ENCODE results near the gene TVP23A. TPM values are rescaled to one million over a fixed set of nuclear protein-coding genes. Genes with fewer than 3 reads are reported as not detected.

TVP23A gene
- polyA plus RNA-seq, 4 donors, result 0.73 to 1.5 TPM; not detected in 2

GRCh38 chr16:10822702-10823101, 4.1 kb upstream of the TVP23A start:
- 55 to 85% (median 66%) methylated on average over 7 of the region's 7 CpGs for WGBS, 3 donors
- DNase-seq (no peak), FAIRE-seq (no peak)
- H3K4me3 ChIP-seq (ENCODE audit: low read depth in 1 of 3, low read length in 3 of 3), result no peak overlapping the region
- H3K27me3 ChIP-seq (ENCODE audit: control insufficient read depth in 3 of 3, insufficient read depth in 3 of 3, low read length in 3 of 3), result peaks cover 0 to 7% (median 0%) of the 10 kb centered on the region in 3 donors
- H3K27ac ChIP-seq (ENCODE audit: low read depth in 1 of 3, low read length in 2 of 3), result no peak overlapping the region
- H3K36me3 ChIP-seq (ENCODE audit: control insufficient read depth in 3 of 3, insufficient read depth in 2 of 3, low read depth in 1 of 3, low read length in 3 of 3), result no peaks in the 10 kb centered on the region
- no peaks in the 10 kb centered on the region for H3K9me3 ChIP-seq (ENCODE audit: control insufficient read depth in 2 of 2, insufficient read depth in 1 of 2, low read depth in 1 of 2, low read length in 1 of 2)
- H3K4me1 ChIP-seq (ENCODE audit: control insufficient read depth in 3 of 3, insufficient read depth in 2 of 3, low read depth in 1 of 3, low read length in 2 of 3), result peaks cover 0 to 6% (median 2%) of the 10 kb centered on the region in 3 donors

DNA sequence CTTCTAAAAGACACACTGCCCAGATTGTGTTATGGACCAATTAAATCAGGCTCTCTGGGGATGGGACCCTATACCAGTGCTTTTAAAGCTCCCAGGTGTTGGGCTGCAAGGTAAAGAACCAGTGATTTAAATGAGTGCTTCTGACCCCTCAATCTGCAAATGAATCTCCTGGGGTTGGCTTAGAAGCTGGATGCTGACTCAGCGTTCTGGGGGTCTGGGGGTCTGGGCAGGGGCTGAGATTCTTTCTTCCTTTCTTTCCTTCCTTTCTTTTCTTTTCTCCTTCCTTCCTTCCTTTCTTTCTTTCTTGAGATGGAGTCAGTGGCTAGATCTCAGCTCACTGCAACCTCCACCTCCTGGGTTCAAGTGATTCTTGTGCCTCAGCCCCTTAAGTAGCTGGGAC, 2.0 kb upstream of the TVP23A start:
- Histone ChIP-seq H3K4me1 (ENCODE audit: control insufficient read depth in 3 of 3, insufficient read depth in 2 of 3, low read depth in 1 of 3, low read length in 2 of 3) (peaks cover 0 to 6% (median 0%) of the 10 kb centered on the region in 3 donors), H3K4me3 (ENCODE audit: low read depth in 1 of 3, low read length in 3 of 3) (no peak overlapping the region), H3K9me3 (ENCODE audit: control insufficient read depth in 2 of 2, insufficient read depth in 1 of 2, low read depth in 1 of 2, low read length in 1 of 2) (no peaks in the 10 kb centered on the region), H3K27me3 (ENCODE audit: control insufficient read depth in 3 of 3, insufficient read depth in 3 of 3, low read length in 3 of 3) (peaks cover 0 to 11% (median 0%) of the 10 kb centered on the region in 3 donors), H3K27ac (ENCODE audit: low read depth in 1 of 3, low read length in 2 of 3) (no peak overlapping the region), H3K36me3 (ENCODE audit: control insufficient read depth in 3 of 3, insufficient read depth in 2 of 3, low read depth in 1 of 3, low read length in 3 of 3) (no peaks in the 10 kb centered on the region)
- no peak for DNase-seq
- WGBS, 3 donors, result 47 to 65% (median 53%) methylated on average over 1 of the region's 1 CpG
- no peak for FAIRE-seq

DNA sequence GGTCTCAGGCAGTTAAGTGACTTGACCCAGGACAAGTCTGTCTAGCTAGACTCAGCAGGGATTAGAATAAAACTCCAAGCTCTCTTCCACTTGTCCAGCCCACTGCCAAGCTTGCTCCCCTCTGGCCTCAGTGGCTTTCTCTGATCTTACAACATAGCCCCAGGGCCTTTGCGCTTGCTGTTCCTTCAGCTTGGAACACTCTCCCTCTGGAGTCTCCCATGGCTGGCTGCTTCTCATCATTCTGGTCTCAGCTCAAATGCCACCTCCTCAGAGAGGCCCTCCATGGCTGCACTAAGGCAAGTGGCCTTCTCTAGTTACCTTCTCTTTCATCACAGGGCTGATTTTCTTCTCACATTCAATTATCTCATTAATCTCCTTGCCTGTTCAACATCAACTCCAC, 1.1 kb downstream of the TVP23A start:
- Histone ChIP-seq H3K4me1 (ENCODE audit: control insufficient read depth in 3 of 3, insufficient read depth in 2 of 3, low read depth in 1 of 3, low read length in 2 of 3) (peaks cover 0 to 4% (median 0%) of the 10 kb centered on the region in 3 donors), H3K27me3 (ENCODE audit: control insufficient read depth in 3 of 3, insufficient read depth in 3 of 3, low read length in 3 of 3) (peaks cover 0 to 11% (median 0%) of the 10 kb centered on the region in 3 donors), H3K4me3 (ENCODE audit: low read depth in 1 of 3, low read length in 3 of 3) (no peak overlapping the region), H3K36me3 (ENCODE audit: control insufficient read depth in 3 of 3, insufficient read depth in 2 of 3, low read depth in 1 of 3, low read length in 3 of 3) (no peaks in the 10 kb centered on the region), H3K27ac (ENCODE audit: low read depth in 1 of 3, low read length in 2 of 3) (no peak overlapping the region), H3K9me3 (ENCODE audit: control insufficient read depth in 2 of 2, insufficient read depth in 1 of 2, low read depth in 1 of 2, low read length in 1 of 2) (no peaks in the 10 kb centered on the region)
- no peak for DNase-seq
- no peak for FAIRE-seq
- 97 to 100% (median 100%) methylated on average over 1 of the region's 1 CpG for WGBS, 3 donors

GRCh38 chr16:10813099-10813455, 5.5 kb downstream of the TVP23A start:
- no peak overlapping the region for H3K4me3 ChIP-seq (ENCODE audit: low read depth in 1 of 3, low read length in 3 of 3)
- H3K36me3 ChIP-seq (ENCODE audit: control insufficient read depth in 3 of 3, insufficient read depth in 2 of 3, low read depth in 1 of 3, low read length in 3 of 3), result no peaks in the 10 kb centered on the region
- DNase-seq (no peak), FAIRE-seq (no peak)
- no peaks in the 10 kb centered on the region for H3K9me3 ChIP-seq (ENCODE audit: control insufficient read depth in 2 of 2, insufficient read depth in 1 of 2, low read depth in 1 of 2, low read length in 1 of 2)
- WGBS, 3 donors, result 63 to 74% (median 73%) methylated on average over 4 of the region's 4 CpGs
- peaks cover 0 to 7% (median 0%) of the 10 kb centered on the region in 3 donors for H3K27me3 ChIP-seq (ENCODE audit: control insufficient read depth in 3 of 3, insufficient read depth in 3 of 3, low read length in 3 of 3)
- H3K4me1 ChIP-seq (ENCODE audit: control insufficient read depth in 3 of 3, insufficient read depth in 2 of 3, low read depth in 1 of 3, low read length in 2 of 3), result peaks cover 0 to 2% (median 0%) of the 10 kb centered on the region in 3 donors
- H3K27ac ChIP-seq (ENCODE audit: low read depth in 1 of 3, low read length in 2 of 3), result no peak overlapping the region

- H3K27me3 ChIP-seq (ENCODE audit: control insufficient read depth in 3 of 3, insufficient read depth in 3 of 3, low read length in 3 of 3), result peaks cover 0 to 2% (median 0%) of the 10 kb centered on the region in 3 donors
- H3K4me1 ChIP-seq (ENCODE audit: control insufficient read depth in 3 of 3, insufficient read depth in 2 of 3, low read depth in 1 of 3, low read length in 2 of 3), result no peaks in the 10 kb centered on the region
- DNase-seq (no peak), FAIRE-seq (no peak)
- no peaks in the 10 kb centered on the region for H3K9me3 ChIP-seq (ENCODE audit: control insufficient read depth in 2 of 2, insufficient read depth in 1 of 2, low read depth in 1 of 2, low read length in 1 of 2)
- H3K36me3 ChIP-seq (ENCODE audit: control insufficient read depth in 3 of 3, insufficient read depth in 2 of 3, low read depth in 1 of 3, low read length in 3 of 3), result no peaks in the 10 kb centered on the region
- H3K27ac ChIP-seq (ENCODE audit: low read depth in 1 of 3, low read length in 2 of 3), result no peak overlapping the region
- no peak overlapping the region for H3K4me3 ChIP-seq (ENCODE audit: low read depth in 1 of 3, low read length in 3 of 3)
- 56 to 67% (median 58%) methylated on average over 6 of the region's 6 CpGs for WGBS, 3 donors
Observed at GRCh38 chr16:10812312-10813098, 6.1 kb downstream of the TVP23A start.

DNA sequence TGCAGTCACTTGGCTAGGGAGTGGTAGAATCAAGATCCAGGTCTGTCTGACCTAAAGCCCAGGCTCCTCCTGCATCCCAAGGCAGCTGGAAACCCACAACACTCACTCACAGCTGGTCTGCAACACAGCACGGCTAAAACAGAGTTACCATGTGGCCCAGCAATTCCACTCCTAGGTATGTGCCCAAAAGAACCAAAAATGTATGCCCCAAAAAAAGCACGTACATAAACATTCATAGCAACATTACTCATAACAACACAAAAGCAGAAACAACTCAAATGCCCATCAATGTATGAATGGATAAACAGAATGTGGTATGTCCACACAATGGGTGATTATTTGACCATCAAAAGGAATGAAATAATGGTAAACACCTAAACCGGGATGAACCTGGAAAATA, 8.9 kb downstream of the TVP23A start:
- WGBS, 3 donors, result 92 to 96% (median 95%) methylated on average over 3 of the region's 3 CpGs
- H3K4me3 ChIP-seq (ENCODE audit: low read depth in 1 of 3, low read length in 3 of 3), result no peak overlapping the region

DNA sequence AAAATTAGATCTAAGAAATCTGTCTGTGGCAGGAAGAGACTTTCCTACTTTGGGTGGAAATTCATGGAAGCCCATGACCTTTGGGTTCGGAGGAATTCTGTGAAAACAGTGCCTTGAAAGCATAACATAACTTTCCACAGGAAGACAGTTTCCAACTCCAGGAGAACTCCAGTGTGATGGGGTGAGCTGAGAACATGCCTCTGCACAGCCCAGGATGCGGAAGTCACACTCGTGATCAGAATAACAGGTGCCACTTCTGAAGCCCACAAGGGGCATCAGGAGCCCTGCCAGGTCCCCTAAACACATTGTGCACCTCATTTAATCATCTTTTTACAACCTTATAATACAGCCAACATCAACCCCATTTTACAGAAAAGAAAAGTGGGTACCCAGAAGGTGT, 9.7 kb downstream of the TVP23A start:
- DNase-seq (no peak), FAIRE-seq (no peak)
- H3K4me3 ChIP-seq (ENCODE audit: low read depth in 1 of 3, low read length in 3 of 3), result no peak overlapping the region
- no peaks in the 10 kb centered on the region for H3K27me3 ChIP-seq (ENCODE audit: control insufficient read depth in 3 of 3, insufficient read depth in 3 of 3, low read length in 3 of 3)
- H3K36me3 ChIP-seq (ENCODE audit: control insufficient read depth in 3 of 3, insufficient read depth in 2 of 3, low read depth in 1 of 3, low read length in 3 of 3), result no peaks in the 10 kb centered on the region
- H3K4me1 ChIP-seq (ENCODE audit: control insufficient read depth in 3 of 3, insufficient read depth in 2 of 3, low read depth in 1 of 3, low read length in 2 of 3), result no peaks in the 10 kb centered on the region
- H3K9me3 ChIP-seq (ENCODE audit: control insufficient read depth in 2 of 2, insufficient read depth in 1 of 2, low read depth in 1 of 2, low read length in 1 of 2), result no peaks in the 10 kb centered on the region
- no peak overlapping the region for H3K27ac ChIP-seq (ENCODE audit: low read depth in 1 of 3, low read length in 2 of 3)
- WGBS, 3 donors, result 81 to 91% (median 89%) methylated on average over 3 of the region's 3 CpGs

More for the DNA sequence above, 8.9 kb downstream of the TVP23A start:
- Histone ChIP-seq H3K9me3 (ENCODE audit: control insufficient read depth in 2 of 2, insufficient read depth in 1 of 2, low read depth in 1 of 2, low read length in 1 of 2) (no peaks in the 10 kb centered on the region), H3K27me3 (ENCODE audit: control insufficient read depth in 3 of 3, insufficient read depth in 3 of 3, low read length in 3 of 3) (no peaks in the 10 kb centered on the region), H3K27ac (ENCODE audit: low read depth in 1 of 3, low read length in 2 of 3) (no peak overlapping the region), H3K36me3 (ENCODE audit: control insufficient read depth in 3 of 3, insufficient read depth in 2 of 3, low read depth in 1 of 3, low read length in 3 of 3) (no peaks in the 10 kb centered on the region), H3K4me1 (ENCODE audit: control insufficient read depth in 3 of 3, insufficient read depth in 2 of 3, low read depth in 1 of 3, low read length in 2 of 3) (no peaks in the 10 kb centered on the region)
- DNase-seq (no peak), FAIRE-seq (no peak)

- FAIRE-seq (no peak), DNase-seq (no peak)
- H3K4me1 ChIP-seq (ENCODE audit: control insufficient read depth in 3 of 3, insufficient read depth in 2 of 3, low read depth in 1 of 3, low read length in 2 of 3), result no peaks in the 10 kb centered on the region
- 84 to 100% (median 87%) methylated on average over 3 of the region's 3 CpGs for WGBS, 3 donors
- no peaks in the 10 kb centered on the region for H3K9me3 ChIP-seq (ENCODE audit: control insufficient read depth in 2 of 2, insufficient read depth in 1 of 2, low read depth in 1 of 2, low read length in 1 of 2)
- no peaks in the 10 kb centered on the region for H3K27me3 ChIP-seq (ENCODE audit: control insufficient read depth in 3 of 3, insufficient read depth in 3 of 3, low read length in 3 of 3)
- no peak overlapping the region for H3K4me3 ChIP-seq (ENCODE audit: low read depth in 1 of 3, low read length in 3 of 3)
- no peak overlapping the region for H3K27ac ChIP-seq (ENCODE audit: low read depth in 1 of 3, low read length in 2 of 3)
- no peaks in the 10 kb centered on the region for H3K36me3 ChIP-seq (ENCODE audit: control insufficient read depth in 3 of 3, insufficient read depth in 2 of 3, low read depth in 1 of 3, low read length in 3 of 3)
Observed at GRCh38 chr16:10808218-10808617, 10.4 kb downstream of the TVP23A start.

- Histone ChIP-seq H3K36me3 (ENCODE audit: control insufficient read depth in 3 of 3, insufficient read depth in 2 of 3, low read depth in 1 of 3, low read length in 3 of 3) (no peaks in the 10 kb centered on the region), H3K9me3 (ENCODE audit: control insufficient read depth in 2 of 2, insufficient read depth in 1 of 2, low read depth in 1 of 2, low read length in 1 of 2) (no peaks in the 10 kb centered on the region), H3K4me1 (ENCODE audit: control insufficient read depth in 3 of 3, insufficient read depth in 2 of 3, low read depth in 1 of 3, low read length in 2 of 3) (no peaks in the 10 kb centered on the region), H3K4me3 (ENCODE audit: low read depth in 1 of 3, low read length in 3 of 3) (no peak overlapping the region), H3K27ac (ENCODE audit: low read depth in 1 of 3, low read length in 2 of 3) (no peak overlapping the region), H3K27me3 (ENCODE audit: control insufficient read depth in 3 of 3, insufficient read depth in 3 of 3, low read length in 3 of 3) (no peaks in the 10 kb centered on the region)
- WGBS, 3 donors, result 85 to 88% (median 88%) methylated on average over 6 of the region's 6 CpGs
- DNase-seq (no peak), FAIRE-seq (no peak)
Observed at GRCh38 chr16:10806698-10807097, 11.9 kb downstream of the TVP23A start.

All from small intestine (tissue), 7 donors.